Loucy (cell line): ENCODE data around the gene SLC11A1.

Source experiments
- H2AFZ ChIP-seq: fragments of 200-600 bp; sonication (generic); 2 replicates; pipeline ENCODE4 v1.6.0; 2016; ENCODE audit warnings: antibody characterized with exemption, mild to moderate bottlenecking, low read length, moderate library complexity
- H3F3A ChIP-seq: fragments of 200-600 bp; 2 replicates; pipeline ENCODE4 v1.6.0; 2016; ENCODE audit warnings: antibody characterized with exemption, low read depth, mild to moderate bottlenecking
- H3K27me3 ChIP-seq: fragments of 200-600 bp; sonication (generic); 2 replicates; pipeline ENCODE4 v1.6.1; 2014; ENCODE audit warnings: low read length, mild to moderate bottlenecking; ENCODE audit not compliant: insufficient read depth, poor library complexity, severe bottlenecking
- H3K36me3 ChIP-seq: fragments of 200-600 bp; sonication (generic); 2 replicates; pipeline ENCODE4 v1.6.1; 2016; ENCODE audit warnings: low read length; ENCODE audit not compliant: insufficient read depth
- H3K4me1 ChIP-seq: fragments of 200-600 bp; sonication (generic); 2 replicates; pipeline ENCODE4 v1.5.1; 2014; ENCODE audit warnings: low read length, mild to moderate bottlenecking; ENCODE audit not compliant: insufficient read depth, poor library complexity, severe bottlenecking
- H3K4me2 ChIP-seq: fragments of 200-600 bp; sonication (generic); 2 replicates; pipeline ENCODE4 v1.6.0; 2014; ENCODE audit warnings: antibody characterized with exemption, low read length, low read depth, mild to moderate bottlenecking; ENCODE audit not compliant: poor library complexity, severe bottlenecking
- H3K4me3 ChIP-seq: fragments of 200-600 bp; sonication (generic); 2 replicates; pipeline ENCODE4 v1.5.1; 2014; ENCODE audit warnings: low read length, mild to moderate bottlenecking, mixed read lengths; ENCODE audit not compliant: poor library complexity, severe bottlenecking
- H3K79me2 ChIP-seq: fragments of 200-600 bp; sonication (generic); 2 replicates; pipeline ENCODE4 v1.6.1; 2014; ENCODE audit warnings: low read length; ENCODE audit not compliant: insufficient read depth
- H3K9ac ChIP-seq: fragments of 200-600 bp; sonication (generic); 2 replicates; pipeline ENCODE4 v1.6.0; 2014; ENCODE audit warnings: mild to moderate bottlenecking, low read depth, low read length, moderate library complexity; ENCODE audit not compliant: poor library complexity, severe bottlenecking
- H3K9me2 ChIP-seq: fragments of 200-600 bp; sonication (generic); replicated peaks from 2 replicates; pipeline ENCODE4 v1.6.1; 2016; ENCODE audit warnings: low read depth, low read length, mixed read lengths
- H3K9me3 ChIP-seq: fragments of 200-600 bp; sonication (generic); 2 replicates; pipeline ENCODE4 v1.6.1; 2014; ENCODE audit warnings: mild to moderate bottlenecking, antibody characterized with exemption, low read length, low read depth; ENCODE audit not compliant: insufficient read depth
- H4K20me1 ChIP-seq: fragments of 200-600 bp; sonication (generic); 2 replicates; pipeline ENCODE4 v1.6.0; 2014; ENCODE audit warnings: antibody characterized with exemption, low read length, mild to moderate bottlenecking; ENCODE audit not compliant: insufficient read depth, poor library complexity, severe bottlenecking
- CTCF ChIP-seq: fragments of 200-600 bp; sonication (generic); conservative IDR thresholded peaks from 2 replicates; pipeline ENCODE4 v1.5.1; 2014; ENCODE audit warnings: mild to moderate bottlenecking, antibody characterized with exemption, low read length
- EZH2phosphoT487 ChIP-seq: fragments of 200-600 bp; IDR thresholded peaks from 2 replicates; pipeline ENCODE4 v1.6.1; 2018; ENCODE audit warnings: antibody characterized with exemption, mild to moderate bottlenecking, moderate library complexity, borderline replicate concordance

SLC11A1 gene

DNA sequence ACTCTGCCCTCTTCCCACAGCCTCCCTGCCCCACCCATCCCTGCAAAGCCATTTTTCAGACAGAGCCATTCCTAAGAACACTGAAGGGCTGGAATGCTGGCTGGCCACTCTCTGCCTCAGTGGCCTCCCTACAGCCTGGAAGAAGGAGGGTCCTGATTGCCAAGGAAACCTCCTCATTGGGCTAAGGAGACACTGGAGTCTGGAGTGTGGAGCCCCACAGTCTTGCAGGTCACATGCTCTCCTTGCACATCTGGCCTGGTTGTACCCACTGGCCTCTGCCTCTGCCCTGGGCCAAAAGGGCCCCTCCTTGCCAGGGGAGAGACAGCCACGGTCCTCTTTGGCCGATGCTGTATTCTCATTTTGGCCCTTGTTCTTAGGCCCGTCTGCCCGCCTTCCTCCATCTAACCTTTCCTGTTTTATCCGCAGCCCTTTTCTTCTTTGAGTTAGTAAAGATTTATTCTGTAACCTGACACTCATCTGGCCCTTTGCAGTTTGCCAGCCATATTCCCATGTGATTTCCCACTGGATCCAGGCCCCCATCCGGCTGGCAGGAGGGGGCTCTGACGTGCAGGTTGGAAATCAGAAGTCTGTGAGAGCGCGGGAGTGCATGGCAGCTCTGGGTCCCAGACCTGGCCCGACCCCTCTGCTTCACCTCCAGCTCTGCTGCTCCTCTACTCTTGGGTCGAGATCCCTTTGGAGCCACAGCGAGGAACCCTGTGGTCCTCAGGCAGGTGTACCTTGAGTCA lies 36.4 kb upstream of the SLC11A1 start:
- Histone ChIP-seq H3K27me3 (no peaks in the 10 kb centered on the region), H3K4me2 (no peak overlapping the region), H3K9me2 (no peaks in the 10 kb centered on the region), H4K20me1 (no peaks in the 10 kb centered on the region), H3K9me3 (no peaks in the 10 kb centered on the region), H3K9ac (no peak overlapping the region), H3K4me1 (no peaks in the 10 kb centered on the region), H3K79me2 (no peaks in the 10 kb centered on the region), H3K4me3 (no peak overlapping the region), H3F3A (no peaks in the 10 kb centered on the region), H2AFZ (no peak overlapping the region), H3K36me3 (no peaks in the 10 kb centered on the region)
- TF ChIP-seq CTCF (no peak), EZH2phosphoT487 (no peak)

DNA sequence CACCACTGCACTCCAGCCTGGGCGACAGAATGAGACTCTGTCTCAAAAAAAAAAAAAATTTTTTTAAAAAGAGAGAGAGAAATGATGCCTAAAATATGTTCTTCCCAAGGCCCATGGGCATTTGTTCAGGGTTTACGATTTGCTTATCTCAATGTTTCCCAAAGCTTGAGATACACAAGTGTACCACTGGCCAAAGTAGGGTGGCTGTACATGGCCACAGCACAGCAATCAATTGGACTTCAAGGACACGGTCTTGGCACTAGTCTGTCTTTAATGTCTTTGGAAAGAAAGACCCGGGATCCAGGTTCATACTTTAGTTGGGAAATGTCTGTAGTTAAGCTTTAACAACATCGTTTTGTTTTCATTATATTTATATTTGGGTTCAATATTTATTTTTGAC lies 34.9 kb upstream of the SLC11A1 start:
- TF ChIP-seq CTCF (no peak), EZH2phosphoT487 (no peak)
- H3F3A ChIP-seq, result no peaks in the 10 kb centered on the region

GRCh38 chr2:218354045-218354444 lies 28.0 kb upstream of the SLC11A1 start:
- Histone ChIP-seq H4K20me1 (no peaks in the 10 kb centered on the region), H3K79me2 (no peaks in the 10 kb centered on the region), H3F3A (no peaks in the 10 kb centered on the region), H3K9me2 (no peaks in the 10 kb centered on the region), H3K4me1 (no peaks in the 10 kb centered on the region), H3K9ac (no peak overlapping the region), H3K27me3 (no peaks in the 10 kb centered on the region), H3K36me3 (no peaks in the 10 kb centered on the region), H3K4me2 (no peak overlapping the region), H3K9me3 (no peaks in the 10 kb centered on the region), H2AFZ (no peak overlapping the region), H3K4me3 (no peak overlapping the region)
- no peak for TF ChIP-seq CTCF
- TF ChIP-seq EZH2phosphoT487, result no peak

More for the DNA sequence above, 34.9 kb upstream of the SLC11A1 start:
- H3K36me3 ChIP-seq, result no peaks in the 10 kb centered on the region
- H3K79me2 ChIP-seq, result no peaks in the 10 kb centered on the region
- H2AFZ ChIP-seq, result no peak overlapping the region
- H3K9ac ChIP-seq, result no peak overlapping the region
- no peaks in the 10 kb centered on the region for H4K20me1 ChIP-seq
- H3K4me3 ChIP-seq, result no peak overlapping the region
- H3K9me2 ChIP-seq, result no peaks in the 10 kb centered on the region
- H3K9me3 ChIP-seq, result no peaks in the 10 kb centered on the region
- no peaks in the 10 kb centered on the region for H3K4me1 ChIP-seq
- no peak overlapping the region for H3K4me2 ChIP-seq
- H3K27me3 ChIP-seq, result no peaks in the 10 kb centered on the region
